Measurements from ENCODE around the gene PSME4.

The PSME4 gene

DNA sequence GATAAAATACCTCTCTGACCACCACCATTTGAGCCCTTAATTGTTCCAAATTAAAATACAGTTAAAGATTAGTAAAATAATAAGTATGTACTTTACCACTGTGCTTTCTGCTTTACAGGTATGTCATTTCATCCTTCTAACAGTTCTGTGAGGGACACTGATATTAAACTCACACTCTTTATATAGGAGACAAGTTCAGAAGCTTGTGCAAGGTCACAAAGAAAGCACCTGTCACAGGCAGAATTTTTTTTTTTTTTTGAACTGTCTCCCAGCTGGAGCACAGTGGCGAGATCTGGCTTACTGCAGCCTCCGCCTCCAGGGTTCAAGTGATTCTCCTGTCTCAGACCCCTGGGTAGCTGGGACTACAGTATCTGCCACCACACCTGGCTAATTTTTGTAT is 89.4 kb downstream of the PSME4 start:
- H3K27me3 ChIP-seq (ENCODE audit: control insufficient read depth, insufficient read depth, low read length), result no peaks in the 10 kb centered on the region
- no peak overlapping the region for H3K4me2 ChIP-seq (ENCODE audit: low read length)
- peaks cover 46% of the 10 kb centered on the region for H3K36me3 ChIP-seq (ENCODE audit: insufficient read depth, low read length)
- peaks cover 21% of the 10 kb centered on the region for H3K4me1 ChIP-seq (ENCODE audit: control insufficient read depth, insufficient read depth, low read length)
- no peaks in the 10 kb centered on the region for H3K9me3 ChIP-seq (replicated peaks; ENCODE audit: low read length)
- no peak overlapping the region for H3K4me3 ChIP-seq (ENCODE audit: low read length)
- no peak overlapping the region for H3K9ac ChIP-seq (ENCODE audit: low read depth, low read length)

DNA sequence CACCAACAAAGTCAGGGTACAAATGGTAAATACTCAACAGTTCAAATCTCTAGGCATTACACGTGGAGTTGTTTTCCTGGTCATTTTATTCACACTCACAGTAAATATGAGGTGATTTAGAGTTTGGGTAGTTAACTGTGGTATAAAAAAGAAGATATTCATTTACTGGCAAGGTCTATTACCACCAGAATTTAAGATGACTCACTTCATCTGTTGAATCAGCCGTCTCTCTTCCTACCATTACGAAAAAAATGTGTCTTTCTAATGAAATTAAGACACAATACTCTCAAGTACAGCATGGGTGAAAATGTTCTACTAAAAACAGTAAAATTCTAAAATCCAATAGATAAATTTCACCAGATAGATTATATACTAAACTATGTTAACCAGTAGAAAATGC is 90.0 kb downstream of the PSME4 start:
- Histone ChIP-seq H3K4me2 (ENCODE audit: low read length) (no peak overlapping the region), H3K4me1 (ENCODE audit: control insufficient read depth, insufficient read depth, low read length) (peaks cover 21% of the 10 kb centered on the region), H3K36me3 (ENCODE audit: insufficient read depth, low read length) (peaks cover 48% of the 10 kb centered on the region), H3K9me3 (replicated peaks; ENCODE audit: low read length) (no peaks in the 10 kb centered on the region), H3K9ac (ENCODE audit: low read depth, low read length) (no peak overlapping the region), H3K4me3 (ENCODE audit: low read length) (no peak overlapping the region), H3K27me3 (ENCODE audit: control insufficient read depth, insufficient read depth, low read length) (no peaks in the 10 kb centered on the region)

DNA sequence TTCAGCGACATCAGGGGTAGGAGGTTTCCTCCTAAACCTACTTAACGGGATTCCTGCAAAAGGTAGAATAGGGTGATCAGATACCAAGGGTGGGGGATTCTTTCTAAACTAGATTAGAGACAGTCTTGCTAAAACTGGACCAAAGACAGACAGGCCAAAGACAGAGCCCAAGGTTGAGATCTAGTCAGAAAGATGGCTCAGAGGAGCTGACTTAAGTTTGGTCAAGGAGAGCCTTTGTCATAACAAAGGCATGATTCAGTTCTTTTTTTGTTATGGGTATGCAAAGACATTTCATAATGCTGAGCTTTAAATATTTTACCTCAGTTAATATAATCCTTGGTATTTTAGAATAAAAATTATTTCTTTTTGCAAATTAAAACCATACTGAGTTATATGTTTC is 93.2 kb downstream of the PSME4 start:
- H3K4me1 ChIP-seq (ENCODE audit: control insufficient read depth, insufficient read depth, low read length), result peaks cover 21% of the 10 kb centered on the region

DNA sequence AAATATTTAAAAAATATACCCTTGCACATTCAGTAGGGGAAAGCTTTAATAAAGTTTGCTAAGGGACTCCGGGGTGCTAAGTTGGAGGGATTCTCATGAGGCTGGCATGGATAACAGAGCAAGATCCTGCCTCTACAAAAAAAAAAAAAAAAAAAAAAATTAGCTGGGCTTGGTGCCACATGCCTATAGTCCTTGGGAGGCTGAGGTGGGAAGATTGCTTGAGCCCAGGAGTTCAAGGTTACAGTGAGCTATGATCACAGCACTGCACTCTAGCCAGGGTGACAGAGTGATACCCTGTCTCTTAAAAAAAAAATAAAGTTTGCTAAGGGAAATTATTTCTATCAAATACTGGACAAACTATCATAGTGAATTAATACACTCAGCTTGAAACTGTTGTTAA is 93.7 kb downstream of the PSME4 start:
- H3K4me1 ChIP-seq (ENCODE audit: control insufficient read depth, insufficient read depth, low read length), result peaks cover 21% of the 10 kb centered on the region
- H3K36me3 ChIP-seq (ENCODE audit: insufficient read depth, low read length), result peaks cover 46% of the 10 kb centered on the region
- no peak overlapping the region for H3K9ac ChIP-seq (ENCODE audit: low read depth, low read length)
- no peak overlapping the region for H3K4me2 ChIP-seq (ENCODE audit: low read length)
- H3K27me3 ChIP-seq (ENCODE audit: control insufficient read depth, insufficient read depth, low read length), result no peaks in the 10 kb centered on the region
- H3K4me3 ChIP-seq (ENCODE audit: low read length), result no peak overlapping the region
- no peaks in the 10 kb centered on the region for H3K9me3 ChIP-seq (replicated peaks; ENCODE audit: low read length)

More for the DNA sequence above, 93.2 kb downstream of the PSME4 start:
- H3K27me3 ChIP-seq (ENCODE audit: control insufficient read depth, insufficient read depth, low read length), result no peaks in the 10 kb centered on the region
- H3K4me3 ChIP-seq (ENCODE audit: low read length), result no peak overlapping the region
- H3K9ac ChIP-seq (ENCODE audit: low read depth, low read length), result no peak overlapping the region
- H3K9me3 ChIP-seq (replicated peaks; ENCODE audit: low read length), result no peaks in the 10 kb centered on the region
- peaks cover 50% of the 10 kb centered on the region for H3K36me3 ChIP-seq (ENCODE audit: insufficient read depth, low read length)
- H3K4me2 ChIP-seq (ENCODE audit: low read length), result no peak overlapping the region

DNA sequence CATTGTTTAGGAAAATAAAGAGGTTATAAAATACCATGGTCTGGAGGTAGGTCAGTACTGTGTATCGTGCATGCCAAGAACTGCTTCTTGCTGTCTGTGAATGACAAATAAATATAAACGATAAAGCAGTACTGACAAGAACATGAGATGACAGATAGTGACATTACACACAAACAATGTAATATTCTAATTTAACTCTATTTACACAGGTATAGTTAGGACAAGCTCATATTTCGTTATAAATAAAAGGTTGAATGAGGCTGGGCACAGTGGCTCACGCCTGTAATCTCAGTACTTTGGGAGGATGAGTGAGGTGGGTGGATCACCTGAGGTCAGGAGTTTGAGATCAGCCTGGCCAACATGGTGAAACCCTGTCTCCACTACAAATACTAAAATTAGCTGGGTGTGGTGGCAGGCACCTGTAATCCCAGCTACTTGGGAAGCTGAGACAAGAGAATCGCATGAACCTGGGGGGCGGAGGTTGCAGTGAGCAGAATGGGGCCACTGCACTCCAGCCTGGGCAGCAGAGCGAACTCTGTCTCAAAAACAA is 96.3 kb downstream of the PSME4 start:
- H3K4me1 ChIP-seq (ENCODE audit: control insufficient read depth, insufficient read depth, low read length), result peaks cover 4% of the 10 kb centered on the region
- no peak overlapping the region for H3K4me3 ChIP-seq (ENCODE audit: low read length)
- peaks cover 47% of the 10 kb centered on the region for H3K36me3 ChIP-seq (ENCODE audit: insufficient read depth, low read length)
- H3K4me2 ChIP-seq (ENCODE audit: low read length), result no peak overlapping the region
- no peaks in the 10 kb centered on the region for H3K27me3 ChIP-seq (ENCODE audit: control insufficient read depth, insufficient read depth, low read length)
- no peaks in the 10 kb centered on the region for H3K9me3 ChIP-seq (replicated peaks; ENCODE audit: low read length)
- H3K9ac ChIP-seq (ENCODE audit: low read depth, low read length), result no peak overlapping the region

DNA sequence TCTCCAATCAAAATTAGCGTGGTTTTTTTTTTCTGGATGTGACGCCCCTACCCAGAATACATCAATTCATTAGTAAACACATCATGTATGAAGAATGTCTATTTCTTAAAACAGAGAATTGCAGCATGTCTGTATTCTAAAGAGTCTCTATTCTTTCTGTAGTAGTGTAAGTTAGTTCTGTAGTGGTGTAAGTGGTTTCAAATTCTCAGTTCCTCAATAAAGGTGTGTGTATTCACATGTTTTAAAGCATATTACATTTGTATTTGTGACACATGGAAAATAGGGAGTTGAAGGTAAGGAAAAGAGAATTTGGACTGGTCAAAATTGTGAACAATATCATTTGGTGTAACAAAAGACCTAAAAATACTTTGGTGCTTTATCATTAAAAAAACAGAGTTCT is 103.0 kb downstream of the PSME4 start:
- Histone ChIP-seq H3K9ac (ENCODE audit: low read depth, low read length) (no peak overlapping the region), H3K4me3 (ENCODE audit: low read length) (no peak overlapping the region), H3K9me3 (replicated peaks; ENCODE audit: low read length) (no peaks in the 10 kb centered on the region), H3K36me3 (ENCODE audit: insufficient read depth, low read length) (peaks cover 62% of the 10 kb centered on the region), H3K27me3 (ENCODE audit: control insufficient read depth, insufficient read depth, low read length) (no peaks in the 10 kb centered on the region), H3K4me2 (ENCODE audit: low read length) (no peak overlapping the region), H3K4me1 (ENCODE audit: control insufficient read depth, insufficient read depth, low read length) (no peaks in the 10 kb centered on the region)

DNA sequence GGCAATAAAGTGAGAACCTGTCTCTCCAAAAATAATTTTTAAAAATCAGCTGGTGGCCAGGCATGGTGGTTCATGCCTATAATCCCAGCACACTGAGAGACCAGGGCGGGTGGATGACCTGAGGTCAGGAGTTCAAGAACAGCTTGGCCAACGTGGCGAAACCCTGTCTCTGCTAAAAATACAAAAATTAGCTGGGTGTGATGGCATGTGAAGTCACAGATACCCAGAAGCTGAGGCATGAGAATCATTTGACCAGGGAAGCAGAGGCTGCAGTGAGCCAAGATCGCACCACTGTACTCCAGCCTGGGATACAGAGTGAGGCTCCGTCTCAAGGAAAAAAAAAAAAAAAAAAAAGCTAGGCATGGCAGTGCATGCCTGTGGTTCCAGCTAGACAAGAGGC is 103.6 kb downstream of the PSME4 start:
- Histone ChIP-seq H3K4me1 (ENCODE audit: control insufficient read depth, insufficient read depth, low read length) (no peaks in the 10 kb centered on the region), H3K4me3 (ENCODE audit: low read length) (no peak overlapping the region), H3K9ac (ENCODE audit: low read depth, low read length) (no peak overlapping the region), H3K9me3 (replicated peaks; ENCODE audit: low read length) (no peaks in the 10 kb centered on the region), H3K27me3 (ENCODE audit: control insufficient read depth, insufficient read depth, low read length) (no peaks in the 10 kb centered on the region), H3K36me3 (ENCODE audit: insufficient read depth, low read length) (peaks cover 62% of the 10 kb centered on the region), H3K4me2 (ENCODE audit: low read length) (no peak overlapping the region)

DNA sequence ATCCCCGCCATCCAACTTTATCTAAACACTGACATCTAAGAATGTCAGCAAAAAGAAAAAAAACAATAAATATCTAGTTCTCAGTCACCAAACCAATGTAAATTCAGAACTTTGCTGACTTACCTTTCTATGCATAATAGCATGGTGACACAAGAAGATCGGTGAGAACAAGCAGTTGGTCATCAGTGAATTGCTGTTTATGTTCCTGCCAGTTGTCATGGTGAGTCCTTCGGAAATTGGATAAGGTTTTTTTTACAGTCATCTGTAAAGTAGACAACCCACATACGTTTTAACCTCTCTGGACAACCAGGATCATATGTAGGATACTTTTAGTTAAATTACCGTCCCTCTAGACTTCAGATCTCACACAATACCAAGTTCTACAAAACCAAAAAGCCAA is 104.8 kb downstream of the PSME4 start:
- Histone ChIP-seq H3K36me3 (ENCODE audit: insufficient read depth, low read length) (peaks cover 62% of the 10 kb centered on the region), H3K4me1 (ENCODE audit: control insufficient read depth, insufficient read depth, low read length) (no peaks in the 10 kb centered on the region), H3K9me3 (replicated peaks; ENCODE audit: low read length) (no peaks in the 10 kb centered on the region), H3K27me3 (ENCODE audit: control insufficient read depth, insufficient read depth, low read length) (no peaks in the 10 kb centered on the region), H3K4me2 (ENCODE audit: low read length) (no peak overlapping the region), H3K9ac (ENCODE audit: low read depth, low read length) (no peak overlapping the region), H3K4me3 (ENCODE audit: low read length) (no peak overlapping the region)

DNA sequence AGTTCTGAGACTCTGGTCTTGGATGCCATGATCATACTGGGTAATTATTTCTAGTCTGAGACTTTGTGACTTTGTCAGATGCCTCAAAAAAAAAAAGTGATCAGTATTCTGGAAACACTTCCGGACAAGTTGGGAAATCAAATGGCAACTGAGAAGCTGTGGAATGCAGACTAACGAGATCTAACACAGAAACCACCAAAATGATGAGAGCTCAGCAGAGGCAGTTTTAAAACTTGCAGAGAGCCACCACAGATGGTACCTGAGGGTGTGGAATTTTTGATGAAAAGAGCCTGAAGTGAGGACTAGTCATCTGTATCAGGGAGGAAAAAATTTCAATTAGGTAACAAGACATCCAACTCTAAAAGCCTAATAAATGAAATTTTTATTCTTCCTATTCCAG is 105.5 kb downstream of the PSME4 start:
- Histone ChIP-seq H3K9ac (ENCODE audit: low read depth, low read length) (no peak overlapping the region), H3K36me3 (ENCODE audit: insufficient read depth, low read length) (peaks cover 62% of the 10 kb centered on the region), H3K27me3 (ENCODE audit: control insufficient read depth, insufficient read depth, low read length) (no peaks in the 10 kb centered on the region), H3K4me2 (ENCODE audit: low read length) (no peak overlapping the region), H3K9me3 (replicated peaks; ENCODE audit: low read length) (no peaks in the 10 kb centered on the region), H3K4me3 (ENCODE audit: low read length) (no peak overlapping the region), H3K4me1 (ENCODE audit: control insufficient read depth, insufficient read depth, low read length) (no peaks in the 10 kb centered on the region)

DNA sequence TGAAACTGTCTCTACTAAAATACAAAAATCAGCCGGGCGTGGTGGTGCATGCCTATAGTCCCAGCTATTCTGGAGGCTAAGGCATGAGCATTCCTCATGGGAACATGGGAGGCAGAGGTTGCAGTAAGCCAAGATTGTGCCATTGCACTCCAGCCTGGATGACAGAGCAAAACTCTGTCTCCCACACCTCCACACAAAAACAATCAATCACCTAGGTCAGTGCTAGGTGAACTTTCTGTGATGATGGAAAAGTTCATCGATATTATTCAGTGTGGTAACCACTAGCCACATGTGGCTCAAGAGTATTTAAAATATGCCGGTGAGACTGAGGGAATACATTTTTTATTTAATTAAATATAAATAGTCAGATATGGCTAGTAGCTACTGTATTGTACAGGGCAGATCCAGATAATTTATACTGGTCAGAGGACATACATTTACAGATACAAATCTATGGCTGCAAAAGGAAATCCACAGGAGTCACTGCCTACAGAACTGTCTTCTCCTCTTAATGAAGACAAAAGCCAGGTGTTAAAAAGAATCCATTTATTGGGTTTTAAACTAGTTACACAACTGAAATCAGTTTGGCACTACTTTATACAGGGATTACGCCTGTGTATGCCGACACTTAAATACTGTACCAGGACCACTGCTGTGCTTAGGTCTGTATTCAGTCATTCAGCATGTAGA is 107.1 kb downstream of the PSME4 start:
- Histone ChIP-seq H3K36me3 (ENCODE audit: insufficient read depth, low read length) (peaks cover 51% of the 10 kb centered on the region), H3K9ac (ENCODE audit: low read depth, low read length) (no peak overlapping the region), H3K4me3 (ENCODE audit: low read length) (no peak overlapping the region), H3K4me2 (ENCODE audit: low read length) (no peak overlapping the region), H3K4me1 (ENCODE audit: control insufficient read depth, insufficient read depth, low read length) (no peaks in the 10 kb centered on the region), H3K27me3 (ENCODE audit: control insufficient read depth, insufficient read depth, low read length) (no peaks in the 10 kb centered on the region), H3K9me3 (replicated peaks; ENCODE audit: low read length) (no peaks in the 10 kb centered on the region)

DNA sequence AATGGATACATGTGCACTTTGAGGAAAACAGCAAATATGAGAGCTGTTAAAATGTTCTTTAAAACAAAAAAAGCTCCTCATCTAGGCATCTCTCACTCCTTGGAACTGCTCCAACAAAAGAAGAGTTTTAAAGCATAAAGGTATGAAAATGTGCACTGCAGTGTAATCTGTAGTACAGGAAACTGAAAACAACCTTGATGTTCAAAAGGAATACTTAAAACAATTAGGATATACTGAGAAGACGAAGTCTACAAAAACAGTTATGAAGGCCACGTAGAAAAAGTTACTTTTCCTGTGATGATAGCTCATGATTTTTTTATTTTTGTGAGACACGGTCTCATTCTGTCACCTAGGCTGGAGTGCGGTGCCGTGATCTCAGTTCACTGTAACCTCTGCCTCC is 109.0 kb downstream of the PSME4 start:
- Histone ChIP-seq H3K9ac (ENCODE audit: low read depth, low read length) (no peak overlapping the region), H3K4me2 (ENCODE audit: low read length) (no peak overlapping the region), H3K36me3 (ENCODE audit: insufficient read depth, low read length) (peaks cover 40% of the 10 kb centered on the region), H3K27me3 (ENCODE audit: control insufficient read depth, insufficient read depth, low read length) (no peaks in the 10 kb centered on the region), H3K9me3 (replicated peaks; ENCODE audit: low read length) (no peaks in the 10 kb centered on the region), H3K4me1 (ENCODE audit: control insufficient read depth, insufficient read depth, low read length) (no peaks in the 10 kb centered on the region), H3K4me3 (ENCODE audit: low read length) (no peak overlapping the region)
